ENCODE measurements around the gene ITGA8.
"Not testable (repeated sequence)": the region's sequence is repeated elsewhere in the genome, so short reads cannot be mapped to it uniquely, and the experiment has no call there.

ITGA8 gene

DNA sequence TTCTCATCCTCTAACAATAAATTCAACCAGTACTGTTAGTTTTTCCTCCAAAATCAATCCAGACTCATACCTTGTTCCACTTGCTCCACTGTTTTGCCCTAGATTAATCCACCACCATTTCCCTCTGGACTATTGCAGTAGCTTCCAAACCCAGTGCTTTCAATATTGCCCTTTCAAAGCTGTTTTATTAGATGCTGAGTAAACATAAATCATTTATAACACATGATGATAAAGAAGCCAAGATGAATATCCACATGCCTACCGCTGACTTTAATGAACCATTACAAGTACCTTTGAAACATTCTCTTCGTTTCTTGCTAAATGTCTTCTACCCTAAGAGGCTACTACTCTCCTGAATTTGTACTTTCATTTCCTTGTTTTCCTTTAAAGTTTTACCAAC lies 174.5 kb downstream of the ITGA8 start:
- Histone ChIP-seq H3K27me3 (ENCODE audit: control insufficient read depth, insufficient read depth, low read length) (no peaks in the 10 kb centered on the region), H3K27ac (ENCODE audit: low read length) (no peak overlapping the region), H3K9me3 (ENCODE audit: control insufficient read depth, low read depth, low read length) (no peaks in the 10 kb centered on the region), H3K36me3 (ENCODE audit: control insufficient read depth, low read depth, low read length) (no peaks in the 10 kb centered on the region), H3K4me3 (ENCODE audit: low read length) (no peak overlapping the region), H3K4me1 (ENCODE audit: control insufficient read depth, low read depth, low read length) (no peaks in the 10 kb centered on the region), H3K9ac (ENCODE audit: low read length) (no peak overlapping the region)

- no peak overlapping the region for H3K9ac ChIP-seq (ENCODE audit: low read length)
- H3K4me1 ChIP-seq (ENCODE audit: control insufficient read depth, low read depth, low read length): no peaks in the 10 kb centered on the region
- H3K27ac ChIP-seq (ENCODE audit: low read length): no peak overlapping the region
- no peaks in the 10 kb centered on the region for H3K9me3 ChIP-seq (ENCODE audit: control insufficient read depth, low read depth, low read length)
- H3K36me3 ChIP-seq (ENCODE audit: control insufficient read depth, low read depth, low read length): no peaks in the 10 kb centered on the region
- no peak overlapping the region for H3K4me3 ChIP-seq (ENCODE audit: low read length)
- no peaks in the 10 kb centered on the region for H3K27me3 ChIP-seq (ENCODE audit: control insufficient read depth, insufficient read depth, low read length)
These were observed 175.7 kb downstream of the ITGA8 start for GRCh38 chr10:15543994-15544393.

GRCh38 chr10:15542817-15543216 lies 176.9 kb downstream of the ITGA8 start:
- Histone ChIP-seq H3K9ac (ENCODE audit: low read length) (no peak overlapping the region), H3K27me3 (ENCODE audit: control insufficient read depth, insufficient read depth, low read length) (no peaks in the 10 kb centered on the region), H3K4me3 (ENCODE audit: low read length) (no peak overlapping the region), H3K36me3 (ENCODE audit: control insufficient read depth, low read depth, low read length) (no peaks in the 10 kb centered on the region), H3K4me1 (ENCODE audit: control insufficient read depth, low read depth, low read length) (no peaks in the 10 kb centered on the region), H3K9me3 (ENCODE audit: control insufficient read depth, low read depth, low read length) (no peaks in the 10 kb centered on the region), H3K27ac (ENCODE audit: low read length) (no peak overlapping the region)

DNA sequence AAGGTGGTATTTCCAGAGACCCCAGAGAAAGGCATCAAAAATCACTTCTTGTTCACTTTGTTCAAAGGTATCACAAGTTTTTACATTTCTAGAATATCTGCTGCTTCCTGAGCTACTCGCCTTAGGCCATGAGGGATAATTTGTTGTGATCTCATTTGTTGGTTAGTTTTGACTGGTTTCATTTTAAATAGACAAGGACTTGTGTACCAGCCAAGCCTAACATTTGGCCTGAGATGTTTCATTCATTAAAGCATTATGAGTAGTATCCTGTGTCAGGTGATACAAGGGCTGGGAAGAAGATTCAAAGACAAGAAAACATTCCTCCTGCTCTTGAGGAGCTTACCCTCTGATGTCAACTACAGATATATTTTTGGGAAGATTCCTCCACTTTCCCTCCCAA lies 178.3 kb downstream of the ITGA8 start:
- Histone ChIP-seq H3K4me1 (ENCODE audit: control insufficient read depth, low read depth, low read length) (no peaks in the 10 kb centered on the region), H3K36me3 (ENCODE audit: control insufficient read depth, low read depth, low read length) (no peaks in the 10 kb centered on the region), H3K4me3 (ENCODE audit: low read length) (no peak overlapping the region), H3K9ac (ENCODE audit: low read length) (no peak overlapping the region), H3K27me3 (ENCODE audit: control insufficient read depth, insufficient read depth, low read length) (no peaks in the 10 kb centered on the region), H3K27ac (ENCODE audit: low read length) (no peak overlapping the region), H3K9me3 (ENCODE audit: control insufficient read depth, low read depth, low read length) (no peaks in the 10 kb centered on the region)

- no peak overlapping the region for H3K27ac ChIP-seq (ENCODE audit: low read length)
- H3K9ac ChIP-seq (ENCODE audit: low read length): no peak overlapping the region
- no peaks in the 10 kb centered on the region for H3K4me1 ChIP-seq (ENCODE audit: control insufficient read depth, low read depth, low read length)
- no peak overlapping the region for H3K4me3 ChIP-seq (ENCODE audit: low read length)
- H3K27me3 ChIP-seq (ENCODE audit: control insufficient read depth, insufficient read depth, low read length): no peaks in the 10 kb centered on the region
- no peaks in the 10 kb centered on the region for H3K9me3 ChIP-seq (ENCODE audit: control insufficient read depth, low read depth, low read length)
- H3K36me3 ChIP-seq (ENCODE audit: control insufficient read depth, low read depth, low read length): no peaks in the 10 kb centered on the region
These were observed 179.0 kb downstream of the ITGA8 start for GRCh38 chr10:15540727-15541126.

- no peaks in the 10 kb centered on the region for H3K27me3 ChIP-seq (ENCODE audit: control insufficient read depth, insufficient read depth, low read length)
- no peak overlapping the region for H3K27ac ChIP-seq (ENCODE audit: low read length)
- H3K4me1 ChIP-seq (ENCODE audit: control insufficient read depth, low read depth, low read length): no peaks in the 10 kb centered on the region
- H3K9me3 ChIP-seq (ENCODE audit: control insufficient read depth, low read depth, low read length): no peaks in the 10 kb centered on the region
- no peak overlapping the region for H3K4me3 ChIP-seq (ENCODE audit: low read length)
- H3K36me3 ChIP-seq (ENCODE audit: control insufficient read depth, low read depth, low read length): no peaks in the 10 kb centered on the region
- no peak overlapping the region for H3K9ac ChIP-seq (ENCODE audit: low read length)
These were observed 180.5 kb downstream of the ITGA8 start for GRCh38 chr10:15539262-15539661.

DNA sequence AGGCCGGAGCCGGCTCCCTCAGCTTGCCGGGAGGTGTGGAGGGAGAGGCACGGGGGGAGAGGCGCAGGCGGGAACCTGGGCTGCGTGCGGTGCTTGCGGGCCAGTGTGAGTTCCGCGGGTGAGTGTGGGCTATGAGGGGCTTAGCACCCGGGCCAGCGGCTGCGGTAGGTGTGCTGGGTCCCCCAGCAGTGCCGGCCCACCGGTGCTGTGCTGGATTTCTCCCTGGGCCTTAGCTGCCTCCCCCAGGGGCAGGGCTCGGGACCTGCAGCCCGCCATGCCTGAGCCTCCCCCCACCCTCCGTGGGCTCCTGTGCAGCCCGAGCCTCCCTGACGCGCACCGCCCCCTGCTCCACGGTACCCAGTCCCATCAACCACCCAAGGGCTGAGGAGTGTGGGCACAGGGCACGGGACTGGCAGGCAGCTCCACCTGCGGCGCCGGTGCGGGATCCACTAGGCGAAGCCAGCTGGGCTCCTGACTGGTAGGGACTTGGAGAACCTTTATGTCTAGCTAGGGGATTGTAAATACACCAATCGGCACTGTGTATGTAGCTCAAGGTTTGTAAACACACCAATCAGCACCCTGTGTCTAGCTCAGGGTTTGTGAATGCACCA lies 184.7 kb downstream of the ITGA8 start:
- H3K27ac ChIP-seq (ENCODE audit: low read length); H3K27me3 ChIP-seq (ENCODE audit: control insufficient read depth, insufficient read depth, low read length); H3K9me3 ChIP-seq (ENCODE audit: control insufficient read depth, low read depth, low read length); H3K36me3 ChIP-seq (ENCODE audit: control insufficient read depth, low read depth, low read length); H3K9ac ChIP-seq (ENCODE audit: low read length); H3K4me3 ChIP-seq (ENCODE audit: low read length); H3K4me1 ChIP-seq (ENCODE audit: control insufficient read depth, low read depth, low read length): not testable (repeated sequence)

DNA sequence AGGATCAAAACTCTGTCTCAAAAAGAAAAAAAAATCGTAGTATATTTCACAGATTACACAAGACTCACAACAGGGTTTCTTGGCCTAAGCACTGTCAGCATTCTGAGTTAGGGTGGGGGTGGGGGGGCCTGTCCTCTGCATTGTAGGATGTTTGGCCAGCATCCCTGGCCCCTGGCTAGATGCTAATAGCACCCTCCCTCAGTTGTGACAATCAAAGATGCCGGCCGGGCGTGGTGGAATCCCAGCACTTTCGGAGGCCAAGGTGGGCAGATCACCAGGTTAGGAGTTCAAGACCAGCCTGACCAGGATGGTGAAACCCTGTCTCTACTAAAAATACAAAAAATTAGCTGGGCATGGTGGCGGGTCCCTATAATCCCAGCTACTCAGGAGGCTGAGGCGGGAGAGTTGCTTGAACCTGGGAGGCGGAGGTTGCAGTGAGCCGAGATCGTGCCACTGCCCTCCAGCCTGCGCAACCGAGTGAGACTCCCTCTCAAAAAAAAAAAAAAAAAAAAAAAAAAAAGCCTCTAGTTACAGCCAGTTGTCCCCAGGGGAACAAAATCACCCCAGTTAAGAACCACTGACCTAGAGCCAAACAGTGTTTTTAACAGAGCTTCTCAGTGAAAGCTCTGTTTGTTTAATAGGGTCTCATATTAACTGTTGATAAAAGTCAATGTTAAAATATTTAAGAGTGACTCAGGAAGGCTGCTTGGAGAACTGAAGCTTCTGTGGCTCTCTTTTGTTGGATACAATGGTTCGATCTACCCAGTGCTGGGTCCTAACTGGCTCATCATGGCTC lies 187.6 kb downstream of the ITGA8 start:
- Histone ChIP-seq H3K27me3 (ENCODE audit: control insufficient read depth, insufficient read depth, low read length) (no peaks in the 10 kb centered on the region), H3K9ac (ENCODE audit: low read length) (no peak overlapping the region), H3K27ac (ENCODE audit: low read length) (no peak overlapping the region), H3K4me1 (ENCODE audit: control insufficient read depth, low read depth, low read length) (no peaks in the 10 kb centered on the region), H3K36me3 (ENCODE audit: control insufficient read depth, low read depth, low read length) (no peaks in the 10 kb centered on the region), H3K9me3 (ENCODE audit: control insufficient read depth, low read depth, low read length) (no peaks in the 10 kb centered on the region), H3K4me3 (ENCODE audit: low read length) (no peak overlapping the region)

GRCh38 chr10:15528859-15529239 lies 190.9 kb downstream of the ITGA8 start:
- no peaks in the 10 kb centered on the region for H3K27me3 ChIP-seq (ENCODE audit: control insufficient read depth, insufficient read depth, low read length)
- no peaks in the 10 kb centered on the region for H3K9me3 ChIP-seq (ENCODE audit: control insufficient read depth, low read depth, low read length)
- no peak overlapping the region for H3K9ac ChIP-seq (ENCODE audit: low read length)
- H3K27ac ChIP-seq (ENCODE audit: low read length): no peak overlapping the region
- H3K36me3 ChIP-seq (ENCODE audit: control insufficient read depth, low read depth, low read length): no peaks in the 10 kb centered on the region
- H3K4me1 ChIP-seq (ENCODE audit: control insufficient read depth, low read depth, low read length): no peaks in the 10 kb centered on the region
- H3K4me3 ChIP-seq (ENCODE audit: low read length): no peak overlapping the region

- H3K4me3 ChIP-seq (ENCODE audit: low read length): no peak overlapping the region
- no peaks in the 10 kb centered on the region for H3K9me3 ChIP-seq (ENCODE audit: control insufficient read depth, low read depth, low read length)
- no peak overlapping the region for H3K27ac ChIP-seq (ENCODE audit: low read length)
- no peaks in the 10 kb centered on the region for H3K4me1 ChIP-seq (ENCODE audit: control insufficient read depth, low read depth, low read length)
- no peaks in the 10 kb centered on the region for H3K36me3 ChIP-seq (ENCODE audit: control insufficient read depth, low read depth, low read length)
- H3K9ac ChIP-seq (ENCODE audit: low read length): no peak overlapping the region
- no peaks in the 10 kb centered on the region for H3K27me3 ChIP-seq (ENCODE audit: control insufficient read depth, insufficient read depth, low read length)
These were observed 193.0 kb downstream of the ITGA8 start for GRCh38 chr10:15526754-15527153.

GRCh38 chr10:15521328-15521903 lies 198.3 kb downstream of the ITGA8 start:
- no peaks in the 10 kb centered on the region for H3K36me3 ChIP-seq (ENCODE audit: control insufficient read depth, low read depth, low read length)
- H3K9me3 ChIP-seq (ENCODE audit: control insufficient read depth, low read depth, low read length): no peaks in the 10 kb centered on the region
- no peak overlapping the region for H3K4me3 ChIP-seq (ENCODE audit: low read length)
- H3K9ac ChIP-seq (ENCODE audit: low read length): no peak overlapping the region
- H3K4me1 ChIP-seq (ENCODE audit: control insufficient read depth, low read depth, low read length): no peaks in the 10 kb centered on the region
- H3K27ac ChIP-seq (ENCODE audit: low read length): no peak overlapping the region
- H3K27me3 ChIP-seq (ENCODE audit: control insufficient read depth, insufficient read depth, low read length): no peaks in the 10 kb centered on the region

DNA sequence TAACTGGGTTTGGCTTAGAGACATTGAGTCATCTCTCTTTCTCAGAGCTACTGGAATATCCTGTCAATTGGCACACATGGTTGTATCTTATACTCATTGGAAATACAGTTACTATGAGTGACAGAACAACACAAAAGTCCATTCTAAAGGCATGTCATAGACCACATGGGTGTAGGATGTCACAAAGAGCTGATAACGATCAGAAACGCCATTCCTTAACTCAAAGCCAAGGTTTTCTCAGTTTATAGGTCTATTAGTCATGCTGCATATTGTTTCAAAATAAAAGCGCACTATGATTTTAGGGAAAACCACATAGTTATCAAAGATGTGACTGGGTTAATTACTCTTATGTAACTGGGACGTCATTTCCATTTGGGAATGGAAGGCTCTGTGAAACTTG lies 201.5 kb downstream of the ITGA8 start:
- Histone ChIP-seq H3K27ac (ENCODE audit: low read length) (no peak overlapping the region), H3K4me1 (ENCODE audit: control insufficient read depth, low read depth, low read length) (no peaks in the 10 kb centered on the region)

More for the DNA sequence above, 201.5 kb downstream of the ITGA8 start:
- Histone ChIP-seq H3K36me3 (ENCODE audit: control insufficient read depth, low read depth, low read length) (no peaks in the 10 kb centered on the region), H3K9ac (ENCODE audit: low read length) (no peak overlapping the region), H3K9me3 (ENCODE audit: control insufficient read depth, low read depth, low read length) (no peaks in the 10 kb centered on the region), H3K27me3 (ENCODE audit: control insufficient read depth, insufficient read depth, low read length) (no peaks in the 10 kb centered on the region), H3K4me3 (ENCODE audit: low read length) (no peak overlapping the region)
